IPS-18c (cell line): ENCODE results near the gene R3HDML.
"Not testable (repeated sequence)": the region's sequence is repeated elsewhere in the genome, so short reads cannot be mapped to it uniquely, and the experiment has no call there.

Experiments
- H3K4me3 ChIP-seq: 2 replicates; pipeline ENCODE4 v1.7.0; 2013; ENCODE audit warnings: low read depth, mild to moderate bottlenecking, low read length, moderate library complexity; ENCODE audit not compliant: insufficient read depth
- H3K9me3 ChIP-seq: one replicate; pipeline ENCODE4 v1.6.1; 2013; ENCODE audit warnings: mild to moderate bottlenecking, low read length, moderate library complexity; ENCODE audit not compliant: control insufficient read depth, insufficient read depth

R3HDML gene

GRCh38 chr20:44319839-44320422, 16.9 kb upstream of the R3HDML start:
- H3K9me3 ChIP-seq: no peaks in the 10 kb centered on the region
- H3K4me3 ChIP-seq: no peak overlapping the region

- Histone ChIP-seq H3K9me3 (no peaks in the 10 kb centered on the region), H3K4me3 (no peak overlapping the region)
These were observed 12.5 kb upstream of the R3HDML start for GRCh38 chr20:44324343-44324742.

GRCh38 chr20:44326391-44327159, 10.3 kb upstream of the R3HDML start:
- H3K9me3 ChIP-seq: peaks cover 2% of the 10 kb centered on the region
- peak overlapping the region; percentile 28; the same call in 1 of the 2 replicates for H3K4me3 ChIP-seq

- not testable (repeated sequence) for H3K9me3 ChIP-seq, H3K4me3 ChIP-seq
These were observed 9.1 kb upstream of the R3HDML start for GRCh38 chr20:44327748-44328147.

- Histone ChIP-seq H3K9me3 (peaks cover 2% of the 10 kb centered on the region), H3K4me3 (no peak overlapping the region)
These were observed 8.4 kb upstream of the R3HDML start for GRCh38 chr20:44328428-44328827.

GRCh38 chr20:44331201-44331600, 5.6 kb upstream of the R3HDML start:
- Histone ChIP-seq H3K9me3 (peaks cover 2% of the 10 kb centered on the region), H3K4me3 (no peak overlapping the region)

- peaks cover 2% of the 10 kb centered on the region for H3K9me3 ChIP-seq
- H3K4me3 ChIP-seq: no peak overlapping the region
These were observed 2.5 kb upstream of the R3HDML start for GRCh38 chr20:44334306-44334705.

- Histone ChIP-seq H3K4me3 (no peak overlapping the region), H3K9me3 (no peaks in the 10 kb centered on the region)
These were observed 2.1 kb upstream of the R3HDML start for GRCh38 chr20:44334709-44335108.

- Histone ChIP-seq H3K4me3 (no peak overlapping the region), H3K9me3 (no peaks in the 10 kb centered on the region)
These were observed 1.2 kb upstream of the R3HDML start for GRCh38 chr20:44335675-44336074.

- Histone ChIP-seq H3K4me3 (no peak overlapping the region), H3K9me3 (no peaks in the 10 kb centered on the region)
These were observed 757 bp upstream of the R3HDML start for GRCh38 chr20:44336086-44336485.

- Histone ChIP-seq H3K4me3 (no peak overlapping the region), H3K9me3 (no peaks in the 10 kb centered on the region)
These were observed 5.4 kb downstream of the R3HDML start for GRCh38 chr20:44342248-44342647.

GRCh38 chr20:44343162-44343675, 6.4 kb downstream of the R3HDML start:
- no peak overlapping the region for H3K4me3 ChIP-seq
- H3K9me3 ChIP-seq: no peaks in the 10 kb centered on the region

GRCh38 chr20:44344723-44345122, 7.9 kb downstream of the R3HDML start:
- H3K4me3 ChIP-seq: no peak overlapping the region
- H3K9me3 ChIP-seq: no peaks in the 10 kb centered on the region

- Histone ChIP-seq H3K4me3 (no peak overlapping the region), H3K9me3 (no peaks in the 10 kb centered on the region)
These were observed 8.3 kb downstream of the R3HDML start for GRCh38 chr20:44345147-44345546.

GRCh38 chr20:44345941-44346340, 9.1 kb downstream of the R3HDML start:
- not testable (repeated sequence) for H3K9me3 ChIP-seq, H3K4me3 ChIP-seq

- H3K9me3 ChIP-seq: no peaks in the 10 kb centered on the region
- no peak overlapping the region for H3K4me3 ChIP-seq
These were observed 11.4 kb downstream of the R3HDML start for GRCh38 chr20:44348168-44348659.

- Histone ChIP-seq H3K4me3 (no peak overlapping the region), H3K9me3 (no peaks in the 10 kb centered on the region)
These were observed 12.5 kb downstream of the R3HDML start for GRCh38 chr20:44349349-44349748.

GRCh38 chr20:44350567-44350966, 13.7 kb downstream of the R3HDML start:
- Histone ChIP-seq H3K9me3 (no peaks in the 10 kb centered on the region), H3K4me3 (no peak overlapping the region)
